SK-N-DZ (cell line): Measurements from ENCODE around the gene GRHPR.

Source experiments
- DNase-seq: peaks from one replicate; pipeline ENCODE4 v3.0.0-alpha.2; 2015; ENCODE audit warnings: low spot score

The GRHPR gene

GRCh38 chr9:37398464-37399025 is 24.0 kb upstream of the GRHPR start:
- no peak for DNase-seq

- no peak for DNase-seq
Observed at GRCh38 chr9:37399336-37399735, 23.2 kb upstream of the GRHPR start.

- DNase-seq, result no peak
Observed at GRCh38 chr9:37404590-37404989, 17.9 kb upstream of the GRHPR start.

DNA sequence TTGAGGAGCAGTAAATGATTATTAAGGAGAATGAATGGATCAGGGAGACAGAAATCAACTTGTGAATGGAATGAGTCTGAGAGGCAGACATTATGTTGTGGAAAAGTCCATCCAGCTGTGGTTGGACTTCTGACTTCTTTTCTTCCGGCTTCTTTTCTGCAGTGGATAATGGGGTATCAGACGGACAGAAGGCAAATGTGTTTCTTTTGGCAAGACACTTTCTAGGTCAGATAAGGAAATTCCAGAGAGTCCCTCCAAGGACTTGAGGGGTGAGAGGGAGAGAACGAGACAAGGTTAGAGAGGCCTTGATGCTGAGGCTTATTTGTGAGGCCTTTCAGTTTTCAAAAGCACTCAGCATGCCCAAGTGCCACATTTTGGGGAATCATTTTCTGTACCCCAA is 17.1 kb upstream of the GRHPR start:
- no peak for DNase-seq

GRCh38 chr9:37405764-37406380 is 16.6 kb upstream of the GRHPR start:
- DNase-seq, result no peak

- no peak for DNase-seq
Observed at GRCh38 chr9:37406603-37407401, 15.7 kb upstream of the GRHPR start.

DNA sequence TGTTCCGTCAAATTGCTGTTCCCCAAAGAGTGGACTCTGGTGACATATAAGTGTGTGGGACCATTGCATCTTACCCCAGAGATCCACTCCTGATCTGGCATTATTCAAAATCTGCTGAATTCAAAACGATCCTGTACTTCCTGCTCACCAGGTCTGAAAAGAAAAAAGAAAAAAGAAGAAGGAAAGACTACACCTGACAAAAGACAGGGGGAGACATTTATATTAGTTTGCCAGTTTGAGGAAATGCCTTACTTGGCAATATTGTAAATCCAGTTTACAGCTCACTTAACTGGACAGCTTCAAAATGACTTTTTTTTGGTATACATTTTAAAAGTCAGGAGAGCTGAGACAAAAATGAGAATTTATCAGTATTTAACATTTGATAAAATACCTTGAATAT is 15.0 kb upstream of the GRHPR start:
- no peak for DNase-seq

DNA sequence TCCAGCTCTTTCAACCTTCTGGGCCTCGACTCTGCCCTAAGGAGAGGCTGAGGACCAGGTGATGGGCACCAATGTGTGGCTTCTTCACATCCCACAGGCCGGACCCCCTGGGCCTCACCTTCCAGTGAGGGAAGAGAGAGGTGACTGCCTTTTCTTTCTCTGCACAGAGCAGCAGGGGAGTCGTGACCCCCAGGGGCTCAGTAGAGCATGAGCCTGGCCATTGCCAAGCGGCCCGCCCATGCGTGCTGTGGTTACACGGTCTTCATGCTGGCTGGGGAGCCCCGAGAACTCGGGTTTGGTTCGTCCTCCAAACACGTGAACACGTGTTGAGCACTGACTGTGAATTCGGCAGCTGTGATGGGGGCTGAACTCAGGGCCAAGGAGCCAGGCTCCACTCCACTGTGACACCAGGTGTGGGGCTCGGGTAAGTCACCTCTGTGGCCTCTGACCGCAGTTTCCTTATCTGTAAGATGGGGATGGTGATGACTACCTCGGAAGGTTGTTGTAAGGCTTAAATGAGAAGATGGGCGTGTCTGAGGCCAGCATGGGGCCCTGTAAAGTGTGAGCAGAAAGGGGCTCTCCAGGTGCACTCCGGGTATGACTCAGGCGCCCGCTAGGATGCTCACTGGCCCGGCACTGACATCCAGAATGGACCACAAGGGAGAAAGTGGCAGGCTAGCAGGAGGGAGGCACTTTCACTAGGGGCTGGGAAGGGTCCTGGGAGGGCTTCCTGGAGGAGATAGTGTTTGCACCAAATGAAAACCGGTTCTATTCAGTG is 13.4 kb upstream of the GRHPR start:
- no peak for DNase-seq

DNA sequence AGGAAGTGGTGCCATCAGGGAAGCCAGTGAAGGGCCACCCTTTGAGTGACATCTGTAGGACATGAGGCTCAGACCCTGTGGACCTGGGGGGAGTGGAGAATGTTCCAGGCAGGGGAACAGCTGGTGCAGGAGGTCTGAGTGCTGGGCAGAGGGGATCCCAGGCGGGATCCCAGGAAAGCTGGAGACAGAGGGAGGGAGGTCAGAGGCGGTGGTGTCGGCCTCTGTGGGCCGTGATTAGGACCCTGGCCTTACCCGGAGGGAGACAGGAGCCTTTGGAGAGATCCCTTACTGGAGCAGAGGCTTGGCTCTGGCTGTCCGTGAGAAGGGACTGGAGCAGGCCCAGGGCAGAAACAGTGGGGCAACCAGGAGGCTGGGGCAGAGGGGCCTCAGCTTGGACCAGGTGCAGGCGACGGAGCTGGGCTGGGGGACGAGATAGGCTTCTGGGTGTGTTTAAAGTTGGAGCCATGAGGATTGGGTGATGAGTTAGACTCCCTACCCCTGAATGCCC is 12.1 kb upstream of the GRHPR start:
- DNase-seq, result no peak

- DNase-seq, result no peak
Observed at GRCh38 chr9:37410969-37411785, 11.3 kb upstream of the GRHPR start.

DNA sequence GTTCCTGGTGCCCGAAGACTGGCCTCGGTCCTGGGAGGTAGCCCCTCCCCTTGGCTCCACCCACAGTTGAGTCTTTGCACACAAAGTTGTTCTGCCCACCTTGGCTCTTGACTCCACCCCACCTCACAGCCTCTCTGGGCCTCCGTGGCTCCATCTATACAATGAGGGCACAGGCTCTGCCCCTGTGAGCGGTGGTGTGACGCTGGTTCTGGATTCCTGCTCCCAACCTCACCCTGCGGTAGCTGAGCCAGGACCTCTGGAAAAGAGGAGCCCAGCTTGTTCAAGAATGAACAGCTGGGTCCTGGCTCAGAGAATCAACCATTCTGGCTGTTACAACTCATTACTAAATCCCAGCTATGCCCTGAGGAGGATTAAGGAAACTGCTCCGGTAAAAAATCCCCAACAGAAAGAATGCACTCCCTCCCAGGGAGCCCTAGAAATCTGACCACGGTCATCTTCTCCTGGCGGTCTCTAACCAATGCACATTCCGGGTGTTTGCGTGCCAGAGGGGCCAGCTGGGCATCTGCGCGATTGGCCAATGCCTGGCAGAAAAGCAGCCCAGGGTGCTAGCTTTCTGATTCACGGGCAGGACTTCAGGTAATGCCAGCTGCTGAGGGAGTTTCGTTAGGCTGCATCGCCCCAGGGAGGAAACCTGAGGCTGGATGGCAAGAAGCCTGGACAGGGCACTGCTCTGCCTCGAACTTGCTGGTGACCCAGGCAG is 9.9 kb upstream of the GRHPR start:
- DNase-seq, result no peak

- no peak for DNase-seq
Observed at GRCh38 chr9:37413311-37413710, 9.2 kb upstream of the GRHPR start.

DNA sequence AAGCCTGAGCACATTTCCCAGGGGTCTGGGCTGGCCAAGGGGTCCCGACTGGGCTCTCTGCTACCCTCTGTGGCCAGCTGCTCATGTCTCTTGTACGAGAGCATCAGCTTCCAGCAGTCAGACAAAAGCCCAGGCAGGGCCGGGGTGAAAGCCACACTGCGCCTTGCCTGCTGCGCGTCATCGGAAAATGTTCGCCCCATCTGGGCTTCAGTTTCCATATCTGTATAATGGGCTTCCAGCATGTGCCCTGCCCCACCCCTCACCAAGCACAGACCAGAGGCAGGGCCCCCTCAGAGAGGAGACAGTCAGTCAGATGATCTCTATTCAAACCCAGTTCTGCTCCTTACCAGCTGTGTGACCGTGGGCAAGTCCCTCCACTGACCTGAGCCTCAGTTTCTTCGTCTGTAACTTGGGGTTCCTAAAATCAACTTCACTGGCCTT is 8.0 kb upstream of the GRHPR start:
- DNase-seq, result no peak

DNA sequence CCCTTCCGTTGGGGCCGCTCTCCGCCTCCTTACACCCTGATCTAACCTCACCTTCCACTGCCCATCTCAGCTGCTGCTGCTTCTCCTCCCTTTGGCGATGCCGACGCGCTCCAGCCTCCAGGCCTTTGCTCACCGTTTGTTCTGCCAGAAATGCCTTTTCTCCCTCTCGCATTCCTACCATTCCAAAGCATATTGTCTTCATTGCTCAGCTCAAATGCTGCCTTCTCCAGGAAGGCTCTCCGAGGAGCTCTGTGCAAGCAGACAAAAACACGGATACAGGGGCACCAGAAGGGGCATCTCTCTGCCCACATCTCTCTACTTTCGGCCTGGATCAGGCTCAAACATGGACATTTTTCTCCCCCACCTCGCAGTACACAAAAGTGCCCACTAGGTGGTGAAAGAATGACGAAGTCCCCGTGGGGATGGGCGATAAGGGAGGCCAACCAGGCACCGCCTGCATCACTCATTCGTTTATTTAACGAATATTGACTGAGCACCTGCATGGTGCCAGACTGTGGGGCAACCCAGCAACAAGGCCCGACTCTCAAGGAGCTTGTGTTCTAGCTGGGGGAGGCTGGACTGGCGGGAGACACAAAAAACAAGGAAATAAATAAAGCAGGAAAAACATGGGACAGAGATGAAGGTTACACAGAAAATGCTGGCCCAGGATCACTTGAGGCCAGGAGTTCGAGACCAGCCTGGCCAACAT is 7.3 kb upstream of the GRHPR start:
- peak; percentile 82 for DNase-seq

GRCh38 chr9:37417252-37417803 is 5.2 kb upstream of the GRHPR start:
- DNase-seq, result no peak

DNA sequence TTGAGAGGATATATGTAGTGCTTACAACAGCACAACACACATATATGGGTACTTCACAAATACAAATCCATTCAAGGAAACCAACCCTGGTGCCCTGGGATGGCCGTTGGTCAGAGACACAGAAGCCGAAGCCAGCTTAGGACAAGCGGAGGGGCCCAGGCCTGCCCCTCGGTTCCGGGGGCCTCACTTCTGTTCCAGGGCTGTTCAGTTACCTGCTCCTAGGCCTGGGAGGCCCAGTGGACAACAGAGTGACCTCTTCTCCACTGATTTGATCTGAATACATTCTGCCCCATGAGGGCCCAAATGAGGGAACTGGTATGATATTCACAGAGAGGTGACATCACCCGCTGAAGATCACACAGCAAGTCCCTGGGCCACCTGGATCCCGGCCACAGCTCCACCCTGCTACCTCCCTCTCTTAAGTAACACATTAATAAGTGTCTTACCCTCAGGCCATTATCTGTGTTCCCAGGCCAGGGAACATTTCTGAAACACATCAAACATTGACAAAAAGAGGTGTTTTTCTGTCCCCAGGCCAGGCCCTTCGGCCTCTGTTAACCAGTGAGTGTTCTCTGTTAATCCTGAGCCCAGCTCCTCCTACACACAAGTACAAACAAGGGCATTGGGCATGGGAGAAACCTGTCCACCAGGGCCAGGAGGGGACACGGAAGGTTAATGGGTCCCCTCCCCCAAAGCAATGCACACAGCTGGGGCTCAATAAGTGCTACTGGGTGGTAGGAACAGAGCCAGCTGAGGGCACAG is 4.5 kb upstream of the GRHPR start:
- no peak for DNase-seq

- no peak for DNase-seq
Observed at GRCh38 chr9:37419204-37419603, 3.3 kb upstream of the GRHPR start.
